Measurements from ENCODE around the gene HYOU1.
"Not testable (repeated sequence)": the region's sequence is repeated elsewhere in the genome, so short reads cannot be mapped to it uniquely, and the experiment has no call there.

HYOU1 gene

GRCh38 chr11:119042927-119043326 is 14.1 kb downstream of the HYOU1 start:
- no peak for DNase-seq

- no peak for DNase-seq
Measured at GRCh38 chr11:119041821-119042514, 15.0 kb downstream of the HYOU1 start.

GRCh38 chr11:119039471-119039870 is 17.5 kb downstream of the HYOU1 start:
- not testable (repeated sequence) for DNase-seq

GRCh38 chr11:119038884-119039283 is 18.1 kb downstream of the HYOU1 start:
- DNase-seq, result no peak

- DNase-seq, result no peak
Measured at GRCh38 chr11:119034813-119035212, 22.2 kb downstream of the HYOU1 start.

GRCh38 chr11:119033421-119033820 is 23.6 kb downstream of the HYOU1 start:
- DNase-seq, result not testable (repeated sequence)

- DNase-seq, result no peak
Measured at GRCh38 chr11:119031912-119032280, 25.1 kb downstream of the HYOU1 start.

GRCh38 chr11:119030329-119031047 is 26.5 kb downstream of the HYOU1 start, which contains the start of gene SLC37A4:
TSS of gene SLC37A4 (minus strand) at chr11:119030877.
- DNase-seq, result peak; percentile 97 to 99

GRCh38 chr11:119030029-119030328 is 27.0 kb downstream of the HYOU1 start:
- peak in 1 of 2 donors; percentile 17 for DNase-seq

- DNase-seq, result peak; percentile 43 to 45
Measured at GRCh38 chr11:119029340-119030028, 27.5 kb downstream of the HYOU1 start.

- no peak for DNase-seq
Measured at GRCh38 chr11:119029069-119029339, 28.0 kb downstream of the HYOU1 start.

GRCh38 chr11:119028346-119029068 is 28.5 kb downstream of the HYOU1 start:
- no peak for DNase-seq

GRCh38 chr11:119027561-119028345 is 29.3 kb downstream of the HYOU1 start:
- no peak for DNase-seq

GRCh38 chr11:119026970-119027369 is 30.0 kb downstream of the HYOU1 start:
- no peak for DNase-seq

- DNase-seq, result no peak
Measured at GRCh38 chr11:119025978-119026766, 30.8 kb downstream of the HYOU1 start.

GRCh38 chr11:119025541-119025940 is 31.5 kb downstream of the HYOU1 start:
- DNase-seq, result no peak

GRCh38 chr11:119025099-119025473 is 31.9 kb downstream of the HYOU1 start:
- no peak for DNase-seq

- no peak for DNase-seq
Measured at GRCh38 chr11:119024430-119025098, 32.4 kb downstream of the HYOU1 start.

GRCh38 chr11:119023741-119024140 is 33.3 kb downstream of the HYOU1 start:
- no peak for DNase-seq

- no peak for DNase-seq
Measured at GRCh38 chr11:119021631-119022030, 35.4 kb downstream of the HYOU1 start.

GRCh38 chr11:119019996-119020395 is 37.0 kb downstream of the HYOU1 start:
- DNase-seq, result no peak

Data from activated CD4-positive, alpha-beta T cell treated with anti-CD3 and anti-CD28 coated beads for 4 hours (primary cell).